SK-N-SH (cell line): ENCODE results near the gene MARCHF10. TPM values are rescaled to one million over a fixed set of nuclear protein-coding genes. Genes with fewer than 3 reads are reported as not detected.

Source experiments
- CTCF ChIA-PET: fragments of 300-600, 350-600 bp; formaldehyde crosslinking; extraction: SDS; loops from one replicate; lab custom pipeline; 2021; lab: Yijun Ruan, JAX
- POLR2A ChIA-PET: fragments of 350-600 bp; sonication (Branson Sonifier 250); formaldehyde crosslinking; extraction: SDS; loops from one replicate; lab custom pipeline; 2020; ENCODE audit warnings: antibody characterized with exemption, inconsistent platforms; lab: Yijun Ruan, JAX
- DNase-seq: peaks from one replicate; pipeline ENCODE4 v3.0.0; 2012
- H2AFZ ChIP-seq: fragments of 200-600 bp; sonication (generic); 2 replicates; pipeline ENCODE4 v1.8.1; 2016; ENCODE audit warnings: antibody characterized with exemption, mild to moderate bottlenecking, low read depth
- H3F3A ChIP-seq: fragments of 200-600 bp; sonication (generic); replicated peaks from 2 replicates; pipeline ENCODE3; 2016; ENCODE audit warnings: antibody characterized with exemption, mild to moderate bottlenecking; ENCODE audit not compliant: insufficient read depth
- H3K27ac ChIP-seq, 2 experiments: fragments of 200-500 bp in 1 of 2; fragments of 200-600 bp in 1 of 2; sonication (Bioruptor generic) in 1 of 2; sonication (generic), shearing (Covaris generic) in 1 of 2; 2 replicates each; pipeline versions ENCODE4 v1.5.1 to v1.6.1; 2014 to 2016; ENCODE audit warnings: low read depth in 2 of 2, inconsistent platforms in 1 of 2, low read length in 1 of 2, mild to moderate bottlenecking in 1 of 2, mixed read lengths in 1 of 2
- H3K27me3 ChIP-seq: fragments of 200-600 bp; sonication (generic), shearing (Covaris generic); 2 replicates; pipeline ENCODE4 v1.6.1; 2016; ENCODE audit warnings: mixed run types; ENCODE audit not compliant: insufficient read depth
- H3K36me3 ChIP-seq, 2 experiments: fragments of 200-500 bp in 1 of 2; fragments of 200-600 bp in 1 of 2; sonication (Bioruptor generic) in 1 of 2; sonication (generic) in 1 of 2; replicated peaks in 1 of 2; 2 replicates each; pipeline versions ENCODE3 to v1.5.1; 2014 to 2016; ENCODE audit warnings: low read length in 1 of 2, mild to moderate bottlenecking in 1 of 2; ENCODE audit not compliant: insufficient read depth in 2 of 2, control insufficient read depth in 1 of 2
- H3K4me1 ChIP-seq, 2 experiments: fragments of 200-500 bp in 1 of 2; fragments of 200-600 bp in 1 of 2; sonication (Bioruptor generic) in 1 of 2; sonication (generic), shearing (Covaris generic) in 1 of 2; 2 replicates each; pipeline versions ENCODE4 v1.5.1 to v1.6.1; 2014 to 2016; ENCODE audit warnings: low read depth in 1 of 2, low read length in 1 of 2, mixed run types in 1 of 2; ENCODE audit not compliant: insufficient read depth in 2 of 2, control insufficient read depth in 1 of 2
- H3K4me2 ChIP-seq: fragments of 200-600 bp; sonication (generic), shearing (Covaris generic); 2 replicates; pipeline ENCODE4 v1.6.1; 2017; ENCODE audit warnings: mixed run types
- H3K4me3 ChIP-seq, 2 experiments: fragments of 200-500 bp in 1 of 2; fragments of 200-600 bp in 1 of 2; sonication (Bioruptor generic) in 1 of 2; sonication (generic), shearing (Covaris generic) in 1 of 2; 2 replicates each; pipeline versions ENCODE4 v1.5.1 to v1.8.1; 2014 to 2016; ENCODE audit warnings: low read depth in 2 of 2, inconsistent platforms in 1 of 2, low read length in 1 of 2, mild to moderate bottlenecking in 1 of 2, mixed read lengths in 1 of 2, moderate library complexity in 1 of 2
- H3K79me2 ChIP-seq: fragments of 200-600 bp; sonication (generic); 2 replicates; pipeline ENCODE4 v1.8.1; 2017; ENCODE audit warnings: mild to moderate bottlenecking; ENCODE audit not compliant: insufficient read depth
- H3K9ac ChIP-seq: fragments of 200-600 bp; sonication (generic); 2 replicates; pipeline ENCODE4 v1.6.1; 2017; ENCODE audit warnings: mixed run types
- H3K9me2 ChIP-seq: fragments of 200-600 bp; sonication (generic); 2 replicates; pipeline ENCODE4 v1.6.1; 2017; ENCODE audit warnings: mixed run types
- H3K9me3 ChIP-seq: fragments of 200-600 bp; sonication (generic); 2 replicates; pipeline ENCODE4 v1.6.1; 2017; ENCODE audit warnings: mixed run types, mild to moderate bottlenecking, moderate library complexity
- H4K20me1 ChIP-seq: fragments of 200-600 bp; sonication (generic); 2 replicates; pipeline ENCODE4 v1.6.1; 2017; ENCODE audit warnings: mild to moderate bottlenecking, mixed run types; ENCODE audit not compliant: insufficient read depth
- CHD2 ChIP-seq: fragments of 150-350 bp; IDR thresholded peaks from 2 replicates; pipeline ENCODE4 v1.6.1; 2018; ENCODE audit warnings: low read length; ENCODE audit not compliant: partially characterized antibody
- FOXJ3 ChIP-seq: sonication (generic); formaldehyde crosslinking; IDR thresholded peaks from 2 replicates; pipeline ENCODE4 v1.5.1; 2020; ENCODE audit warnings: mild to moderate bottlenecking, missing genetic modification reagents
- FOXM1 ChIP-seq: IDR thresholded peaks from 2 replicates; pipeline ENCODE4 v1.4.0; 2012; ENCODE audit warnings: low read depth, mild to moderate bottlenecking
- MXI1 ChIP-seq: IDR thresholded peaks from 2 replicates; pipeline ENCODE4 v1.6.1; 2012; ENCODE audit warnings: mild to moderate bottlenecking, low read depth, low read length, improper control_type of control experiment
- NFIC ChIP-seq: IDR thresholded peaks from 2 replicates; pipeline ENCODE4 v1.4.0; 2012; ENCODE audit warnings: borderline replicate concordance
- PBX3 ChIP-seq: IDR thresholded peaks from 2 replicates; pipeline ENCODE4; 2012
- POLR2AphosphoS5 ChIP-seq: IDR thresholded peaks from 2 replicates; pipeline ENCODE4 v1.6.1; 2012; ENCODE audit warnings: low read depth, low read length
- REST ChIP-seq: IDR thresholded peaks from 2 replicates; pipeline ENCODE4 v1.6.1; 2012; ENCODE audit warnings: mild to moderate bottlenecking, low read depth, low read length, moderate library complexity
- TAF1 ChIP-seq: IDR thresholded peaks from 2 replicates; pipeline ENCODE4 v1.6.1; 2012; ENCODE audit warnings: low read depth, mild to moderate bottlenecking, low read length, moderate library complexity, borderline replicate concordance
- USF2 ChIP-seq: fragments of 150-350 bp; IDR thresholded peaks from 2 replicates; pipeline ENCODE4 v1.6.1; 2017; ENCODE audit warnings: antibody characterized with exemption, low read length, low read depth, borderline replicate concordance
- WGBS: methylation state at CpG from one replicate; pipeline ENCODE4 v1.1.6; 2017; ENCODE audit warnings: low lambda C conversion rate; 5-methylcytosine and 5-hydroxymethylcytosine counted together
- polyA plus RNA-seq, 3 experiments: library from polyadenylated mRNA; depleted of rRNA; stranded (reverse); fragments of >200 nt; gene quantifications; 2 replicates each; pipeline ENCODE4 v1.2.3, GENCODE V29; 2012
- TF ChIP-seq, protein P1 (sequence below): IDR thresholded peaks from 2 replicates; pipeline ENCODE4 v1.4.0; 2012; ENCODE audit warnings: low read depth, borderline replicate concordance

Gene MARCHF10
- polyA plus RNA-seq, 1 of the 3 experiments (the other 2 are of a cell fraction): 0.16 TPM

DNA sequence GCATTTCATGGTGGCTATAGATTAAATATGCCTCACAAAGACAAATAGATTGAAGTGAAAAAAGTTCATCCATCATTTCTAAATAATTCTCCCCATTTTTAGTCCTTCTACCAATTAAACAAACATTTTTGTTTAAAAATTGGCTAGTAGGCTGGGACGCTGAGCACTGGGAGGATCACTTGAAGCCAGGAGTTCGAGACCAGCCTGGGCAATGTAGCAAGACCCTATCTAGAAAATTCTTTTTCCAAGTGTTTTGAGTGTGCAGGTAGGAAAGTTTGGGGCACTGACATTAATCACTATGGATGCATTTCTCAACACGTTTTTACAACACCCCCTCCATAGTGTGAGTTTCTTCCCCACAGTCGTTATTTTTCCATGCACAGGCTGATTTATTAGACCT is 123.9 kb downstream of the MARCHF10 start:
- H4K20me1 ChIP-seq: 0 out of 2 replicates have a peak, but pooled peaks cover 4% of the 10 kb centered on the region
- no peak overlapping the region for H3K4me2 ChIP-seq
- no peaks in the 10 kb centered on the region for H3K9me3 ChIP-seq
- no peaks in the 10 kb centered on the region for H3K9me2 ChIP-seq
- H3K36me3 ChIP-seq: peaks cover 56 to 87% of the 10 kb centered on the region in 2 experiments
- peaks cover 21% of the 10 kb centered on the region for H3F3A ChIP-seq
- no peak overlapping the region for H3K9ac ChIP-seq
- no peak overlapping the region for H3K27ac ChIP-seq
- no peaks in the 10 kb centered on the region for H3K27me3 ChIP-seq
- peaks cover 0 to 7% of the 10 kb centered on the region in 2 experiments; a peak in 1 of 4 replicates for H3K4me1 ChIP-seq
- ChIA-PET POLR2A (no interaction called here), CTCF (no interaction called here)
- WGBS: 97% methylated on average over 4 of the region's 4 CpGs
- no peak for TF ChIP-seq FOXM1
- TF ChIP-seq, protein P1, sequence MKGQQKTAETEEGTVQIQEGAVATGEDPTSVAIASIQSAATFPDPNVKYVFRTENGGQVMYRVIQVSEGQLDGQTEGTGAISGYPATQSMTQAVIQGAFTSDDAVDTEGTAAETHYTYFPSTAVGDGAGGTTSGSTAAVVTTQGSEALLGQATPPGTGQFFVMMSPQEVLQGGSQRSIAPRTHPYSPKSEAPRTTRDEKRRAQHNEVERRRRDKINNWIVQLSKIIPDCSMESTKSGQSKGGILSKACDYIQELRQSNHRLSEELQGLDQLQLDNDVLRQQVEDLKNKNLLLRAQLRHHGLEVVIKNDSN: no peak
- TF ChIP-seq MXI1: no peak
- TF ChIP-seq NFIC: no peak
- TF ChIP-seq FOXJ3 (CRISPR knock-in tag): no peak
- TF ChIP-seq REST: no peak
- no peak overlapping the region for H2AFZ ChIP-seq
- H3K79me2 ChIP-seq: peaks cover 10% of the 10 kb centered on the region; the same call in 1 of the 2 replicates
- H3K4me3 ChIP-seq: no peak overlapping the region
- no peak for DNase-seq

GRCh38 chr17:62681939-62682381 is 126.2 kb downstream of the MARCHF10 start:
- Histone ChIP-seq H3K9me3 (no peaks in the 10 kb centered on the region), H3K4me1 (no peaks in the 10 kb centered on the region), H3K9ac (no peak overlapping the region), H3K4me3 (no peak overlapping the region), H3K4me2 (no peak overlapping the region), H3K36me3 (peaks cover 65 to 87% of the 10 kb centered on the region in 2 experiments), H3K27me3 (no peaks in the 10 kb centered on the region), H4K20me1 (0 out of 2 replicates have a peak, but pooled peaks cover 4% of the 10 kb centered on the region), H3K79me2 (peaks cover 14% of the 10 kb centered on the region; the same call in 1 of the 2 replicates), H3F3A (peaks cover 24% of the 10 kb centered on the region), H3K27ac (no peak overlapping the region), H2AFZ (no peak overlapping the region), H3K9me2 (no peaks in the 10 kb centered on the region)
- 95% methylated on average over 7 of the region's 8 CpGs for WGBS
- no peak for TF ChIP-seq USF2
- TF ChIP-seq PBX3: no peak
- TF ChIP-seq POLR2AphosphoS5: no peak
- TF ChIP-seq CHD2: no peak
- no peak for TF ChIP-seq TAF1
- ChIA-PET CTCF (interaction anchor here (5.1 kb wide), 1 partner anchor 10 kb away, joined by 32 read pairs; no protein-coding TSS in a partner anchor), POLR2A (no interaction called here)
- DNase-seq: no peak
